Mammary epithelial cell (primary cell): ENCODE data around the gene SQSTM1.

ENCODE experiments used
- CTCF ChIP-seq, 2 donors: IDR thresholded peaks in 1 of 2; conservative IDR thresholded peaks in 1 of 2; 2 replicates each; pipeline ENCODE4 v1.5.1; 2011 to 2012; ENCODE audit warnings: inconsistent platforms in 2 of 2, low read length in 2 of 2, mild to moderate bottlenecking in 2 of 2, control low read depth in 1 of 2, low read depth in 1 of 2; ENCODE audit not compliant: insufficient read depth in 1 of 2; ENCODE audit errors: extremely low read depth in 1 of 2
- EZH2 ChIP-seq: IDR thresholded peaks from 2 replicates; pipeline ENCODE4 v1.6.1; 2012; ENCODE audit warnings: low read length, inconsistent platforms, borderline replicate concordance

- no peak for TF ChIP-seq EZH2
- no peak for TF ChIP-seq CTCF (conservative IDR thresholded peaks at IDR 0.05 in 1 of 2, IDR thresholded peaks at IDR 0.05 in 1 of 2; ENCODE audit: extremely low read depth in 1 of 2, insufficient read depth in 1 of 2, low read depth in 1 of 2, low read length in 2 of 2)
Observed at GRCh38 chr5:179852993-179853547, 32.4 kb downstream of the SQSTM1 start.
